Sigmoid colon (tissue), 3 donors: ENCODE data around the gene TPPP2.

ENCODE experiments used
- POLR2A ChIP-seq, 2 donors: fragments of 450-650 bp; IDR thresholded peaks; one replicate each; pipeline ENCODE4 v1.6.1; 2016; ENCODE audit warnings: antibody characterized with exemption in 2 of 2, mild to moderate bottlenecking in 2 of 2, moderate library complexity in 2 of 2
- TF ChIP-seq, protein P1 (sequence below), 4 experiments: fragments of 450-650 bp in 3 of 4; fragments of 200-600 bp in 1 of 4; IDR thresholded peaks; one replicate each; pipeline ENCODE4 v1.5.1; 2016 to 2019; ENCODE audit warnings: antibody characterized with exemption in 4 of 4, mild to moderate bottlenecking in 3 of 4, moderate library complexity in 2 of 4

DNA sequence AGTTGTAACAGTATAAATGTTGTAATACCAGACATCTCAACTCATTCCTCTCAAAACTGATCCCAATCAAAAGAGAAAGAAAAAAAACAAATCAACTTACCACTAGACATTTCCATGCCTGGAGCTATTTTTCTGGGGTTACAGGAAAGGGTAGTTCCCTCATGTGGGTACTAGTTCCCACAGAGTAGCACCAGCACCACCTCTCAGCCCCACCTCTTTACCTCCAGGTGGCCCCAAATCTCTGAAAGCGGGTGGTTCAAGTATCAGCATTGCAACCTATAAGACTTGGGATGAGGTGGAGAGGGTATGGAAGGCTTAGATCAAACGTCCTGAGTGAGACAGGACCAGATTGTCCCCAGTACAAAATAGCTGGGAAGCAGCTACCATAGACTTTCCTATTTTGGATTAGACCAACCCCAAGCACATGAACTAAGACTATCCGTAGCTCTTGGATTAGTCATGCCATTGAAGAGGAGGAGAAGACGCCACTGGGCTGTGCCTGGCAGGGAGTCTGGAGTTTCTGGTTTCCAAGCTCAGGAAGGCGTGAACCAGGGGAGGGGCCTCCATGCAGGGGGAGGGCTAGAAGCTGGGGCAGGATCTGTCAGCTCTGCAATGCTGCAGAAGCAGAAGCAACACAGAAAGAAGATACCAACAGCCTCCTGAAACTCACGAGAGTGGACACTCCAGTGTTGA is 31.2 kb upstream of the TPPP2 start, which contains the start of gene SLC39A2:
- TF ChIP-seq, protein P1, sequence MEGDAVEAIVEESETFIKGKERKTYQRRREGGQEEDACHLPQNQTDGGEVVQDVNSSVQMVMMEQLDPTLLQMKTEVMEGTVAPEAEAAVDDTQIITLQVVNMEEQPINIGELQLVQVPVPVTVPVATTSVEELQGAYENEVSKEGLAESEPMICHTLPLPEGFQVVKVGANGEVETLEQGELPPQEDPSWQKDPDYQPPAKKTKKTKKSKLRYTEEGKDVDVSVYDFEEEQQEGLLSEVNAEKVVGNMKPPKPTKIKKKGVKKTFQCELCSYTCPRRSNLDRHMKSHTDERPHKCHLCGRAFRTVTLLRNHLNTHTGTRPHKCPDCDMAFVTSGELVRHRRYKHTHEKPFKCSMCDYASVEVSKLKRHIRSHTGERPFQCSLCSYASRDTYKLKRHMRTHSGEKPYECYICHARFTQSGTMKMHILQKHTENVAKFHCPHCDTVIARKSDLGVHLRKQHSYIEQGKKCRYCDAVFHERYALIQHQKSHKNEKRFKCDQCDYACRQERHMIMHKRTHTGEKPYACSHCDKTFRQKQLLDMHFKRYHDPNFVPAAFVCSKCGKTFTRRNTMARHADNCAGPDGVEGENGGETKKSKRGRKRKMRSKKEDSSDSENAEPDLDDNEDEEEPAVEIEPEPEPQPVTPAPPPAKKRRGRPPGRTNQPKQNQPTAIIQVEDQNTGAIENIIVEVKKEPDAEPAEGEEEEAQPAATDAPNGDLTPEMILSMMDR (IDR thresholded peaks at IDR 0.05) = no peak
- TF ChIP-seq POLR2A (IDR thresholded peaks at IDR 0.05) = no peak
